DOHH2 (cell line): ENCODE results near the gene PCDH15.

Experiments used
- CTCF ChIP-seq: fragments of 200-600 bp; sonication (generic); IDR thresholded peaks from one replicate; pipeline ENCODE4 v1.5.1; 2014; ENCODE audit warnings: antibody characterized with exemption, mild to moderate bottlenecking, low read depth, low read length; ENCODE audit not compliant: poor library complexity, severe bottlenecking
- EZH2phosphoT487 ChIP-seq: fragments of 200-600 bp; sonication (generic); IDR thresholded peaks from 2 replicates; pipeline ENCODE4 v1.6.1; 2017; ENCODE audit warnings: borderline replicate concordance, mild to moderate bottlenecking, antibody characterized with exemption, low read length, moderate library complexity, mixed read lengths

GRCh38 chr10:54496852-54497251 lies 304.2 kb downstream of the PCDH15 start:
- no peak for TF ChIP-seq CTCF
- no peak for TF ChIP-seq EZH2phosphoT487
